HL-60/S4 (cell line): Measurements from ENCODE around the gene CAMK1D.

ENCODE experiments used
- in situ Hi-C: fragments of 300-500 bp; cut with MboI; formaldehyde crosslinking; loops from 2 replicates; pipeline ENCODE4 v1.14.3; 2022; ENCODE audit warnings: low sequenced_read_pairs

Gene CAMK1D

DNA sequence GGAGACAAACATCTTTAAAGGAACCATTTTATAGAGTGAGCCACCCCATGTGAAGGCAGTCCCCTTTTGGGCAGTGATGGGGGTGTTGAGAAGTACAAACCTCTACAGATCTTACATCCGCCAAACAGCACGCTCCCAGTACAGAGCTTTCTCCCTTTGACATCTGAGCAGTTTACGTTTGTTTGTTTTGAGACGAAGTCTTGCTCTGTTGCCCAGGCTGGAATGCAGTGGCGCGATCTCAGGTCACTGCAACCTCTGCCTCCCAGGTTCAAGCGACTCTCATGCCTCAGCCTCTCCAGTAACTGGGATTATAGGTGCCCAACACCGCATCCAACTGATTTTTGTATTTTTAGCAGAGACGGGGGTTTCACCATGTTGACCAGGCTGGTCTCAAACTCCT, 523.2 kb downstream of the CAMK1D start:
- in situ Hi-C loops: no loop called here

- in situ Hi-C loops: no loop called here
These were observed 523.8 kb downstream of the CAMK1D start for GRCh38 chr10:12873172-12873571.

GRCh38 chr10:12874501-12874900, 525.2 kb downstream of the CAMK1D start:
- in situ Hi-C loops: no loop called here

DNA sequence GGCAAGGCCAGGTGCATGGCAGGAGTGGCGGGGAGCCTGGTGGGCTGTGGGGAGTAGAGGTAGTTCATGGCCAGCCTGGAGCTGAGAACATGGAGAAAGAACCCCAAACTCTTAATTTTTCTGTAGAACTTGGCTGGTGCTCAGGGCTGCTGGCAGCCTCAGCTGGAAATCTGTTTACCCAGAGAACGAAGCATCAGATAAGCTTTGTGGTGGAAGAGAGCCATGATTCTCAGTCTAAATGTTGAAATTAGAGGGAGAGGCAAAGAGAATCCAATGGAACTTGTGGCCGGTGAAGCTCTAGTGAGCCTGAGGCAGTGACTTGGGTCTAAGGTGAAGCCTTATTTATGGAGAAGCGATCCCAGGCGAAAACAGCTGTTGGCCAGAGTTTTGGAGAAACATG, 525.8 kb downstream of the CAMK1D start:
- in situ Hi-C loops: no loop called here

DNA sequence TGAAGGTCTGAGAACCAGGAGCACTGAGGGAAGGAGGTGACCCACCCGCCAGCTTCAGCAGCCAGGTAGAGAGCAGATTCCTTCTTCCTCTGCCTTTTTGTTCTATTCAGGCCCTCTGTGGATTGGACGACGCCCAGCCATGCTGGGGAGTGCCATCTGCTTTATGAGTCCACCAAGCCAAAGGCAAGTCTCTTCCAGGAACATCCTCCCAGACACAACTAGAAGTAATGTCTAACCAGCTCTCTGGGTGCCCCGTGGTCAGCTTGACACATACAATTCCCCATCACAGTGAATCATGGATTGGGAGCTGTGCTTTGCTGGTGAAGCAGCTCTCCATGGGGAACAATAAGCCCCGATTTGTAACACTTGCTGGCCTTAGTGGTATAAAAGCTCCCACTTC, 526.9 kb downstream of the CAMK1D start:
- in situ Hi-C loops: no loop called here

DNA sequence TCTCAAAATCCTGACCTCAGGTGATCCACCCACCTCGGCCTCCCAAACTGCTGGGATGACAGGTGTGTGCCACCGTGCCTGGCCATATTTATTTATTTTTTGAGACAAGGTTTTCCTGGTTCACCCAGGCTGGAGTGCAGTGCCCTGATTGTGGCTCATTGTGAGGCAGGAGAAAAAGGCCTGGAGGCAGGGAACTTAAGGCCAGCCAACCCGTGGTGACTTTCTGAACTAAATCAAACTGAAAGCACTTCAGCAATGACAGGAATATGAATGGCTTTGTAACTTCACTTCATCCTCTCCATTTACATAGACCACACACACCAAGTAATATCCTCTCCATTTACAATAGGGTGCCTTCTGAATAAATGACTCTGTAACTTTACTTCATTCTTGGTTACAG, 527.8 kb downstream of the CAMK1D start:
- in situ Hi-C loops: no loop called here

- in situ Hi-C loops: no loop called here
These were observed 531.1 kb downstream of the CAMK1D start for GRCh38 chr10:12880423-12880822.

GRCh38 chr10:12884851-12885250, 535.5 kb downstream of the CAMK1D start:
- in situ Hi-C loops: no loop called here
